CD4-positive, alpha-beta T cell treated with Interleukin-1 beta for 1 hour (primary cell): ENCODE data around the gene ABR.
"Not testable (repeated sequence)": the region's sequence is repeated elsewhere in the genome, so short reads cannot be mapped to it uniquely, and the experiment has no call there.

ENCODE experiments used
- DNase-seq, 2 donors: peaks; one replicate each; pipeline ENCODE4 v3.0.0-alpha.2; 2020 to 2022

ABR gene

GRCh38 chr17:1067282-1067956 lies 112.4 kb downstream of the ABR start:
- no peak for DNase-seq

- not testable (repeated sequence) for DNase-seq
Observed at GRCh38 chr17:1065416-1065815, 114.4 kb downstream of the ABR start.

GRCh38 chr17:1060991-1061390 lies 118.8 kb downstream of the ABR start:
- peak in 1 of 2 donors; percentile 40 for DNase-seq

GRCh38 chr17:1059131-1059795 lies 120.5 kb downstream of the ABR start:
- no peak for DNase-seq

- DNase-seq: peak; percentile 40 to 41
Observed at GRCh38 chr17:1058423-1059130, 121.2 kb downstream of the ABR start.

- no peak for DNase-seq
Observed at GRCh38 chr17:1056761-1057160, 123.0 kb downstream of the ABR start.

- DNase-seq: peak; percentile 26 to 35
Observed at GRCh38 chr17:1055751-1056645, 123.8 kb downstream of the ABR start.

- DNase-seq: no peak
Observed at GRCh38 chr17:1055231-1055630, 124.5 kb downstream of the ABR start.

- no peak for DNase-seq
Observed at GRCh38 chr17:1054656-1055055, 125.1 kb downstream of the ABR start.

GRCh38 chr17:1053661-1054360 lies 126.0 kb downstream of the ABR start:
- DNase-seq: no peak

- DNase-seq: no peak
Observed at GRCh38 chr17:1050996-1051925, 128.5 kb downstream of the ABR start.

GRCh38 chr17:1050246-1050995 lies 129.4 kb downstream of the ABR start:
- DNase-seq: no peak

GRCh38 chr17:1049446-1050225 lies 130.1 kb downstream of the ABR start:
- DNase-seq: no peak

GRCh38 chr17:1048516-1049115 lies 131.2 kb downstream of the ABR start:
- DNase-seq: not testable (repeated sequence)

- no peak for DNase-seq
Observed at GRCh38 chr17:1047879-1048470, 131.8 kb downstream of the ABR start.

- DNase-seq: no peak
Observed at GRCh38 chr17:1047177-1047878, 132.5 kb downstream of the ABR start.

- DNase-seq: no peak
Observed at GRCh38 chr17:1045456-1045855, 134.3 kb downstream of the ABR start.
